22Rv1 (cell line): ENCODE data around the gene SLC4A3.
"Not testable (repeated sequence)": the region's sequence is repeated elsewhere in the genome, so short reads cannot be mapped to it uniquely, and the experiment has no call there.

Source experiments
- ZFX ChIP-seq: fragments of 450-650 bp; IDR thresholded peaks from 2 replicates; pipeline ENCODE4 v1.6.1; 2017; ENCODE audit warnings: antibody characterized with exemption, borderline replicate concordance
- TF ChIP-seq, protein P1 (sequence below): fragments of 450-650 bp; IDR thresholded peaks from 2 replicates; pipeline ENCODE4 v1.5.1; 2017; ENCODE audit warnings: mild to moderate bottlenecking

DNA sequence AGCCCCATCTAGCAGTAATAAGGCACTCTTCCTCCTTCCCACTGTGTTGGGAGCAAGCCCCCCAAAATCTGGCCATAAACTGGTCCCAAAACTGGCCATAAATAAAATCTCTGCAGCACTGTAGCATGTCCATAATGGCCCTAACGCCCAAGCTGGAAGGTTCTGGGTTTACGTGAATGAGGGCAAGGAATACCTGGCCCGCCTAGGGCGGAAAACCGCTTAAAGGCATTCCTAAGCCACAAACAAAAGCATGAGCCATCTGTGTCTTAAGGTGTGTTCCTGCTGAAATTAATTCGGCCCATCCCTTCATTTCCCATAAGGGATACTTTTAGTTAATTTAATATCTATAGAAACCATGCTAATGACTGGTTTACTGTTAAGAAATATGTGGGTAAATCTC is 24.2 kb downstream of the SLC4A3 start:
- TF ChIP-seq, protein P1, sequence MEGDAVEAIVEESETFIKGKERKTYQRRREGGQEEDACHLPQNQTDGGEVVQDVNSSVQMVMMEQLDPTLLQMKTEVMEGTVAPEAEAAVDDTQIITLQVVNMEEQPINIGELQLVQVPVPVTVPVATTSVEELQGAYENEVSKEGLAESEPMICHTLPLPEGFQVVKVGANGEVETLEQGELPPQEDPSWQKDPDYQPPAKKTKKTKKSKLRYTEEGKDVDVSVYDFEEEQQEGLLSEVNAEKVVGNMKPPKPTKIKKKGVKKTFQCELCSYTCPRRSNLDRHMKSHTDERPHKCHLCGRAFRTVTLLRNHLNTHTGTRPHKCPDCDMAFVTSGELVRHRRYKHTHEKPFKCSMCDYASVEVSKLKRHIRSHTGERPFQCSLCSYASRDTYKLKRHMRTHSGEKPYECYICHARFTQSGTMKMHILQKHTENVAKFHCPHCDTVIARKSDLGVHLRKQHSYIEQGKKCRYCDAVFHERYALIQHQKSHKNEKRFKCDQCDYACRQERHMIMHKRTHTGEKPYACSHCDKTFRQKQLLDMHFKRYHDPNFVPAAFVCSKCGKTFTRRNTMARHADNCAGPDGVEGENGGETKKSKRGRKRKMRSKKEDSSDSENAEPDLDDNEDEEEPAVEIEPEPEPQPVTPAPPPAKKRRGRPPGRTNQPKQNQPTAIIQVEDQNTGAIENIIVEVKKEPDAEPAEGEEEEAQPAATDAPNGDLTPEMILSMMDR, result not testable (repeated sequence)
- not testable (repeated sequence) for TF ChIP-seq ZFX
